Activated naive CD8-positive, alpha-beta T cell treated with anti-CD3 and anti-CD28 coated beads, Interleukin-2, amount 10 ng/mL, durations not matched to agents 7 days and 5 days (primary cell): ENCODE data around the gene CDKN2B-AS1. TPM values are rescaled to one million over a fixed set of nuclear protein-coding genes. Genes with fewer than 3 reads are reported as not detected.

Experiments used
- ATAC-seq: fragments of 150-1000 bp; cut with Tn5 transposase; one replicate; pipeline ENCODE4 v1.10.0; 2021; ENCODE audit warnings: low read depth, moderate library complexity
- POLR2A ChIA-PET: fragments of 350-600 bp; sonication (Branson Sonifier 250); formaldehyde crosslinking; loops from one replicate; lab custom pipeline; 2021; ENCODE audit warnings: antibody characterized with exemption; lab: Charles Lee
- DNase-seq: peaks from one replicate; pipeline ENCODE4 v3.0.0; 2021
- H3K27ac Mint-ChIP-seq: one replicate; pipeline ENCODE4 v1.8.0; 2022; ENCODE audit warnings: mild to moderate bottlenecking, mixed read lengths
- H3K27me3 Mint-ChIP-seq: one replicate; pipeline ENCODE4 v1.8.0; 2022; ENCODE audit warnings: mild to moderate bottlenecking, moderate library complexity, mixed read lengths
- H3K36me3 Mint-ChIP-seq: one replicate; pipeline ENCODE4 v1.8.0; 2021; ENCODE audit warnings: mild to moderate bottlenecking, mixed read lengths
- H3K4me1 Mint-ChIP-seq: one replicate; pipeline ENCODE4 v1.8.0; 2021; ENCODE audit warnings: mixed read lengths
- H3K4me3 Mint-ChIP-seq: one replicate; pipeline ENCODE4 v1.8.0; 2022; ENCODE audit warnings: mild to moderate bottlenecking, moderate library complexity, mixed read lengths
- H3K9me3 Mint-ChIP-seq: one replicate; pipeline ENCODE4 v1.8.0; 2021; ENCODE audit warnings: mixed read lengths
- total RNA-seq, 2 experiments: library from RNA; stranded (reverse); gene quantifications; one replicate each; pipeline ENCODE4 v1.2.3, GENCODE V29; 2021

The CDKN2B-AS1 gene
- total RNA-seq, 2 experiments from 2014 or later, result 3.7 to 5.1 TPM

GRCh38 chr9:22002038-22002437, 7.4 kb downstream of the CDKN2B-AS1 start:
- Mint-ChIP-seq H3K4me1 (peaks cover 18% of the 10 kb centered on the region), H3K27ac (no peak overlapping the region), H3K36me3 (peaks cover 13% of the 10 kb centered on the region), H3K27me3 (peaks cover 88% of the 10 kb centered on the region), H3K4me3 (no peak overlapping the region), H3K9me3 (no peaks in the 10 kb centered on the region)
- POLR2A ChIA-PET, result no interaction called here
- DNase-seq (no peak), ATAC-seq (no peak)

GRCh38 chr9:22005021-22005701, 10.6 kb downstream of the CDKN2B-AS1 start:
- no peak overlapping the region for H3K27ac Mint-ChIP-seq
- H3K36me3 Mint-ChIP-seq, result peaks cover 8% of the 10 kb centered on the region
- ATAC-seq (no peak), DNase-seq (peak; percentile 37)
- peak overlapping the region; percentile 36 for H3K4me3 Mint-ChIP-seq
- peaks cover 86% of the 10 kb centered on the region for H3K27me3 Mint-ChIP-seq
- POLR2A ChIA-PET, result no interaction called here
- no peaks in the 10 kb centered on the region for H3K9me3 Mint-ChIP-seq
- H3K4me1 Mint-ChIP-seq, result peaks cover 23% of the 10 kb centered on the region

DNA sequence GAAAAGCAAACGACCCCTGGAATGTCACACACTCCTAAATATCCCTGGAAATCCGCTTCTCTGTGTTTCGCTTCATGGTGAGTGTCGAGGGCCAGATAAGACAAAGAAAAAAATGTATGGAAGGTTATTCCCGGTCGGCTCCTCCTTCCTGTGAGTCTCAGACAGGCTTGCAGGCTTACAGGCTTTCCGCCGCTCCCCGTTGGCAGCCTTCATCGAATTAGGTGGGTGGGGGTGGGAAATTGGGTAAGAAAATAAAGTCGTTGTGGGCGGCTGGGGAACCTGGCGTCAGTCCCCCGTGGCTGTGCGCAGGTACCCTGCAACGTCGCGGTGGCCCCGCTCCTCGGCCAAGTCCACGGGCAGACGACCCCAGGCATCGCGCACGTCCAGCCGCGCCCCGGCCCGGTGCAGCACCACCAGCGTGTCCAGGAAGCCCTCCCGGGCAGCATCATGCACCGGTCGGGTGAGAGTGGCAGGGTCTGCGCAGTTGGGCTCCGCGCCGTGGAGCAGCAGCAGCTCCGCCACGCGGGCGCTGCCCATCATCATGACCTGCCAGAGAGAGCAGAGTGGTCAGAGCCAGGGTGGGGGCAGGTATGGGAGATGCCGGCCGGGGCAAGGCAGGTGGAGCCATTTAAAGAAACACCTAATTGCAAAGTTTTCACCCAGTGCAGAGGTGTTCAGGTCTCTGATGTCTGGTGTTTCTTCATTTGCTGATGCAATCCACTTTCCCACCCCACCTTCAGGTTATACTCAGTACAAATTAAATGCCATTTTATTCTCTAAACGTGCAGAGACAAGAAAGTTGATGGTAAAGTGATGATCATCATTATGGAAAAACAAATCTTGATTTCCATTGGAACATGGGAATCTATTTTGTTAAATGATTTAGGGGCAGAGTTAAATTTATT, 11.4 kb downstream of the CDKN2B-AS1 start:
- DNase-seq, result peak; percentile 45
- POLR2A ChIA-PET, result interaction anchor here (1.7 kb wide), 1 partner anchor 12 kb away, joined by 4 read pairs; the partner anchor contains the start of genes CDKN2A and CDKN2B-AS1
- no peak overlapping the region for H3K27ac Mint-ChIP-seq
- no peaks in the 10 kb centered on the region for H3K9me3 Mint-ChIP-seq
- peak overlapping the region; percentile 57 for H3K4me3 Mint-ChIP-seq
- no peak for ATAC-seq
- H3K36me3 Mint-ChIP-seq, result peaks cover 8% of the 10 kb centered on the region
- H3K27me3 Mint-ChIP-seq, result peaks cover 88% of the 10 kb centered on the region
- H3K4me1 Mint-ChIP-seq, result peaks cover 27% of the 10 kb centered on the region

- DNase-seq (no peak), ATAC-seq (no peak)
- Mint-ChIP-seq H3K4me3 (peak overlapping the region; percentile 90), H3K27ac (no peak overlapping the region), H3K36me3 (peaks cover 9% of the 10 kb centered on the region), H3K27me3 (peaks cover 82% of the 10 kb centered on the region), H3K9me3 (peaks cover 1% of the 10 kb centered on the region), H3K4me1 (peaks cover 27% of the 10 kb centered on the region)
- POLR2A ChIA-PET, result interaction anchor here (0.7 to 1.5 kb wide), 4 partner anchors 13 to 111 kb away, joined by 3 to 8 read pairs (median 5); partner anchors contain the start of genes CDKN2A and CDKN2B-AS1
These were observed 13.8 kb downstream of the CDKN2B-AS1 start for GRCh38 chr9:22008384-22008716.

GRCh38 chr9:22008717-22009505, 14.3 kb downstream of the CDKN2B-AS1 start, which contains the start of gene CDKN2B:
Gene CDKN2B, minus strand, starts transcription at chr9:22009305. Its CDS starts 352 bp downstream, at chr9:22008953.
- peaks cover 9% of the 10 kb centered on the region for H3K36me3 Mint-ChIP-seq
- peak; percentile 76 for ATAC-seq
- peaks cover 1% of the 10 kb centered on the region for H3K9me3 Mint-ChIP-seq
- H3K4me1 Mint-ChIP-seq, result peaks cover 27% of the 10 kb centered on the region
- peak within 1 kb of the TSS; percentile 90 for H3K4me3 Mint-ChIP-seq
- no peak within 1 kb of the TSS for H3K27ac Mint-ChIP-seq
- DNase-seq, result peak; percentile 89
- POLR2A ChIA-PET, result interaction anchor here (0.7 to 1.5 kb wide), 4 partner anchors 13 to 111 kb away, joined by 3 to 8 read pairs (median 5); partner anchors contain the start of genes CDKN2A and CDKN2B-AS1
- H3K27me3 Mint-ChIP-seq, result peaks cover 77% of the 10 kb centered on the region

DNA sequence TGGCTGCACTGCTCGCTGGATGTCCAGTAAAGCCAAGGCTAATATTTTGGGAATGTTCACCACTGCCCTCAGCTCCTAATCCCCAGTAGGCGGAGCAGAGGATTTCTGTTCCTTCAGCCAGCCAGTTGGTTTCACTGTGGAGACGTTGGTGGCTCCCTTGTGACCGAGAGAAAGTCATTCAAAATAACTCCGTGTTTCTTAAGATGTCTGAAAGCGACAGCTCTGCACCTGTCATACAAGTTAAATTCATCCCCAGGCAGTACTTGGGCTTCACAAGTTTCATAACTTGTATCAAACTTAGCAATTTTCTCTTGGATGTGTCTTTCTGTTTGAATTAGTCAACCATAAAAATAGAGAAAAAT, 14.9 kb downstream of the CDKN2B-AS1 start:
- Mint-ChIP-seq H3K27ac (no peak overlapping the region), H3K27me3 (peaks cover 71% of the 10 kb centered on the region)
- POLR2A ChIA-PET, result interaction anchor here (1.5 kb wide), 1 partner anchor 110 kb away, joined by 6 read pairs; no protein-coding TSS in a partner anchor

GRCh38 chr9:22010866-22011625, 16.5 kb downstream of the CDKN2B-AS1 start:
- DNase-seq, result peak; percentile 52
- Mint-ChIP-seq H3K36me3 (peaks cover 4% of the 10 kb centered on the region), H3K9me3 (peaks cover 1% of the 10 kb centered on the region), H3K27me3 (peaks cover 56% of the 10 kb centered on the region), H3K27ac (no peak overlapping the region), H3K4me3 (no peak overlapping the region), H3K4me1 (peaks cover 14% of the 10 kb centered on the region)
- no peak for ATAC-seq
- POLR2A ChIA-PET, result no interaction called here

More for the DNA sequence above, 14.9 kb downstream of the CDKN2B-AS1 start:
- Mint-ChIP-seq H3K4me1 (peaks cover 26% of the 10 kb centered on the region), H3K4me3 (peak overlapping the region; percentile 90), H3K9me3 (peaks cover 1% of the 10 kb centered on the region), H3K36me3 (peaks cover 9% of the 10 kb centered on the region)
- ATAC-seq (peak; percentile 11), DNase-seq (no peak)

DNA sequence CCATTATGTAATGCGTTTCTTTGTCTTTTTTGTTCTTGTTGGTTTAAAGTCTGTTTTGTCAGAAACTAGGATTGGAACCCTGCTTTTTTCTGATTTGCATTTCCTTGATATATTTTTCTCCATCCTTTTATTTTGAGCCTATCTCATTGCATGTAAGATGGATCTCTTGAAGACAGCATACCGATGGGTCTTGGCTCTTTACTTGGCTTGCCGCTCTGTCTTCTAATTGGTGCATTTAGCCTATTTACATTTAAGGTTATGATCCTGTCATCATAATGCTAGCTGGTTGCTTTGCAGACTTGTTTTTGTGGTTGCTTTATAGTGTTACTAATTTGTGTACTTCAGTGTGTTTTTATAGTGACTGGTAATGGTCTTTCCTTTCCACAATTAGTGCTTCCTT, 27.8 kb downstream of the CDKN2B-AS1 start:
- H3K4me3 Mint-ChIP-seq, result no peak overlapping the region
- no peak overlapping the region for H3K27ac Mint-ChIP-seq
- no peaks in the 10 kb centered on the region for H3K4me1 Mint-ChIP-seq
- peaks cover 14% of the 10 kb centered on the region for H3K36me3 Mint-ChIP-seq
- H3K9me3 Mint-ChIP-seq, result peaks cover 21% of the 10 kb centered on the region
- POLR2A ChIA-PET, result no interaction called here
- DNase-seq (no peak), ATAC-seq (no peak)
- H3K27me3 Mint-ChIP-seq, result peaks cover 45% of the 10 kb centered on the region

- DNase-seq (no peak), ATAC-seq (no peak)
- peaks cover 6% of the 10 kb centered on the region for H3K4me1 Mint-ChIP-seq
- no peak overlapping the region for H3K27ac Mint-ChIP-seq
- peaks cover 9% of the 10 kb centered on the region for H3K36me3 Mint-ChIP-seq
- H3K4me3 Mint-ChIP-seq, result no peak overlapping the region
- POLR2A ChIA-PET, result no interaction called here
- peaks cover 7% of the 10 kb centered on the region for H3K9me3 Mint-ChIP-seq
- H3K27me3 Mint-ChIP-seq, result peaks cover 31% of the 10 kb centered on the region
These were observed 32.1 kb downstream of the CDKN2B-AS1 start for GRCh38 chr9:22026696-22027095.

DNA sequence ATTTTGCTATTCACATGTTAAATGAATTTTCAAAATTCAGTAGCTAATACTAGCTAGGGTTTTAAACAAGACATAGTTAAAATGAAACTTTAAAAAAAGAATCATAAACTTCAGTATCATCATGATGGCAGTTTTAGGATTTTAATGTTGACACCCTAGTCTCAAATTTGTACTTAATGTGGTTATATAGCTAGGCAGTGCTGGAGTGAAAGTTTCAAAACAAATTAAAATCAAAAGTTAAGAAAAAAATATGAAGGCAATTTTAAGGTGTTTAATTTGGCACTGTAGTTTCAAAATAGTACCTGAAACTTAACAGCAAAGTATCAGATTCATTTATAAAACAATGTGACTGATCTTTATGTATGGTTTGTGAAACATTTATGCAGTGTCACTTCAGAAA, 33.8 kb downstream of the CDKN2B-AS1 start:
- H3K4me1 Mint-ChIP-seq, result peaks cover 9% of the 10 kb centered on the region
- H3K4me3 Mint-ChIP-seq, result no peak overlapping the region
- ATAC-seq (no peak), DNase-seq (no peak)
- H3K36me3 Mint-ChIP-seq, result peaks cover 6% of the 10 kb centered on the region
- no peak overlapping the region for H3K27ac Mint-ChIP-seq
- H3K9me3 Mint-ChIP-seq, result no peaks in the 10 kb centered on the region
- POLR2A ChIA-PET, result no interaction called here
- peaks cover 16% of the 10 kb centered on the region for H3K27me3 Mint-ChIP-seq

GRCh38 chr9:22029231-22029630, 34.6 kb downstream of the CDKN2B-AS1 start:
- Mint-ChIP-seq H3K4me1 (peaks cover 9% of the 10 kb centered on the region), H3K27ac (no peak overlapping the region), H3K36me3 (peaks cover 10% of the 10 kb centered on the region), H3K27me3 (peaks cover 10% of the 10 kb centered on the region), H3K4me3 (no peak overlapping the region), H3K9me3 (no peaks in the 10 kb centered on the region)
- POLR2A ChIA-PET, result no interaction called here
- DNase-seq (no peak), ATAC-seq (no peak)

- Mint-ChIP-seq H3K9me3 (no peaks in the 10 kb centered on the region), H3K4me1 (peaks cover 9% of the 10 kb centered on the region), H3K4me3 (no peak overlapping the region), H3K27ac (no peak overlapping the region), H3K27me3 (peaks cover 9% of the 10 kb centered on the region), H3K36me3 (peaks cover 12% of the 10 kb centered on the region)
- ATAC-seq (no peak), DNase-seq (no peak)
- POLR2A ChIA-PET, result no interaction called here
These were observed 35.6 kb downstream of the CDKN2B-AS1 start for GRCh38 chr9:22030101-22030598.
